GM21515 (cell line): ENCODE results near the gene TYW1.
"Not testable (repeated sequence)": the region's sequence is repeated elsewhere in the genome, so short reads cannot be mapped to it uniquely, and the experiment has no call there.

Experiments
- ATAC-seq: cut with Tn5 transposase; IDR thresholded peaks from one replicate; pipeline ENCODE4 v1.9.1; 2021; ENCODE audit not compliant: unreplicated experiment

The TYW1 gene

GRCh38 chr7:67189160-67189559 lies 192.5 kb downstream of the TYW1 start:
- ATAC-seq, result not testable (repeated sequence)

- ATAC-seq, result not testable (repeated sequence)
These were observed 193.3 kb downstream of the TYW1 start for GRCh38 chr7:67189801-67190465.

DNA sequence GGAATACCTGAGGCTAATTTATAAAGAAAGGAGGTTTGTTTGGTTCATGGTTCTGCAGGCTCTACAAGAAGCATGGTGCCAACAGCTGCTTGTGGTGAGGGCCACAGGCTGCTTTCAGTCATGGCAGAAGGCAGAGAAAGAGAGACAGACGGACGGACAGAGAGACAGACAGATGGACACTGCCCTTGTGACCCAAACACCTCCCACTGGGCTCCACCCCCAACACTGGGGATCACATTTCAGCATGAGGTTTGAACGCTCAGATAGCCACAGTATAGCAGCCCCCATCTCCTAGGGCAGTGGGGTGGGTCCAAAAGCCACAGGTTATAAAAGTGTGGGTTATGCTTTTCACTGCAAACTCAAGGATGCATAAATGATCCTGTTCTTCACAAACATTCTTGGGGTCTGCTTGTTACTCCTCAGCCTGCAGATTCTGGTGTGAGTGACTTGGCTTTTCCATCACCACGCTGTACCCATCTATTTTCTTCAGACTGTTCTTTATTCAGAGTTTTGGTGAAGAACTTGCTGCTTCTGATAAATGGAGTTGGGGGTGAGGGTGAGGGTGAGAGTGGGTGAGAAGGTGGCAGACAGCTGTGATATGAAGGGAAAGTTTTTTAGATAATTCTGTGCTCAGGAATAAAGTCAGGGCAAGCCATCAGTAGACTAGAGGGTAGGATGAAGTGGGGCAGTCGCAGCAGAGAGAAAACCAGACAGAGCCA lies 194.5 kb downstream of the TYW1 start:
- not testable (repeated sequence) for ATAC-seq

- not testable (repeated sequence) for ATAC-seq
These were observed 195.6 kb downstream of the TYW1 start for GRCh38 chr7:67192123-67192702.

DNA sequence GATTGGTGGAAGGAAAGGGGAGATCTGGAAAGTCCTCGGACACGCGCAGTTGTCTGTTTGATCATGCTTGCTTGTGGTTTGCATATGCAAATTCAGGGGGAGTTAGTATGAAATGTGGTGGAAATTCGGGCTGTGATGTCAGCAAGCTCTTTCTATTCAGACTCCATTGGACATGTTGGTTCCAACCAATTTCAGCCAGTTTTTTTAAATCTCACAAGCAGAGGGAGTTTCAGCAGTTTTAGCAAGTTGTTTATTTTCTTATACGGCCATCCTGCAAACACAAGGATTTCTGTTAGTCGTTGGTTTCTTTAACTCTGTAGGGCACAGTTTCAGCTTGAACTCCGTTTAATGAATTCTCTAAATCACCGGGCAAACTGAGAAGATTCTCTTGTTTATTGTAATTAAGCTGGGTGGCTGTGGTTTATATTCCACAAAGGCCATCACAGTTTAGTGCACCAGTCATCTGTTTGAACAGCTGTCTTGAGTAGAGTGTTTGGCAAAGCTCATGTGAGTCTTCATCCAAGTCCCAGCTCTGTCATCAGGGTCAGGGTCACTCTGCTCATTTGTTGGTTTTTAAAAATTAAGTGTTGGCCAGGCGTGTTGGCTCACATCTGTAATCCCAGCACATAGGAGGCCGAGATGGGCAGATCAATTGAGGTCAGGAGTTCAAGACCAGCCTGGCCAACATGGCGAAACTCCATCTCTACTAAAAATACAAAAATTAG lies 196.4 kb downstream of the TYW1 start:
- ATAC-seq, result not testable (repeated sequence)

DNA sequence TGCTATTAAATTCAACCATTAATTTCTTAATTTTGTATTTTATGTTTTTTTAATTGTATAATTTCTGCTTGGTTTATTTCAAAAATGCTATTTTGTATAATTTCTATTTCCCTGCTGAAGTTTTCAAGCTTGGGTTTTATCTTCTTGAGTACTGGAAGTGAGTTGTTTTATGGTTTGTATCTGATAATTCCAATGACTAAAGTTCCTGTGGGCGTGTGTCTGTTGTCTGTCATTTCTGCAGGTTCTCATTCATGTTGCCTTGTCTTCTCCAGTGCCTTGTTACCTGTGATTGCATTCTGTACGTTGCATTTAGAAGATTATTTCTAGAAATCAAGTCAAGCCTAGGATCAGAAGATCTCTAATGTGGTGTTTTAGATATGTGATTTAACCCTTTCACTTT lies 199.5 kb downstream of the TYW1 start:
- not testable (repeated sequence) for ATAC-seq

- not testable (repeated sequence) for ATAC-seq
These were observed 202.4 kb downstream of the TYW1 start for GRCh38 chr7:67198865-67199526.

- ATAC-seq, result not testable (repeated sequence)
These were observed 209.1 kb downstream of the TYW1 start for GRCh38 chr7:67205772-67206171.

DNA sequence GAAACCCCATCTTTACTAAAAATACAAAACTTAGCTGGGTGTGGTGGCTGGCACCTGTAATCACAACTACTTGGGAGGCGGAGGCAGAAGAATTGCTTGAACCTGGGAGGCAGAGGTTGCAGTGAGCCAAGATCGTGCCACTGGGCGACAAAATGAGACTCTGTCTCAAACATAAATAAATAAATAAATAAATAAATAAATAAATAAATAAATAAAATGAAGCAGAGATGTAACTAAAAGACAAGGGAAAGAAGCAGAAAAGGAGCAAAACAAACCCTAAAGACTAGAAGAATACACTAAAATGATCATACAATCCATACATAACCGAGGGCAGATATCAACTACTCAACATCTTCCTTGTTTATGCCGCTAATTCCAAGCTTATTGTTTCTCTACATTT lies 209.8 kb downstream of the TYW1 start:
- ATAC-seq, result no peak

DNA sequence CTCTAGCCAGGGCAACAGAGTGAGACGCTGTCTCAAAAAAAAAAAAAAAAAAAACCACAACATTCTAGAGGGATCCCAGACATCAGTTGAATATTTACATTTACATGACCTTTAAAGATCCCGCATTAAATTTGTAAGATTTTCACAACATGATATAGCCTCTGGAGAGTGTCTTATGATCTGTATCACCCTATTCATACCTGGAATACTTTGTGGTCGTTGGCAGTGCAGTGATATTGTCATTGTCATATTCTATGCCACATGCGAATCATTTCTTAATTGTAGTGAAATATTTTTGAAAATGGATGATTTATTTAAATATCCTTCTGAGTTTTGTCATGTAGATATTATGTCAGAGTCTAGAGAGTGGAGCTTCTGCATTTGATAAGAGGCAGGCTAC lies 212.0 kb downstream of the TYW1 start:
- ATAC-seq, result not testable (repeated sequence)

GRCh38 chr7:67209256-67209655 lies 212.6 kb downstream of the TYW1 start:
- no peak for ATAC-seq

DNA sequence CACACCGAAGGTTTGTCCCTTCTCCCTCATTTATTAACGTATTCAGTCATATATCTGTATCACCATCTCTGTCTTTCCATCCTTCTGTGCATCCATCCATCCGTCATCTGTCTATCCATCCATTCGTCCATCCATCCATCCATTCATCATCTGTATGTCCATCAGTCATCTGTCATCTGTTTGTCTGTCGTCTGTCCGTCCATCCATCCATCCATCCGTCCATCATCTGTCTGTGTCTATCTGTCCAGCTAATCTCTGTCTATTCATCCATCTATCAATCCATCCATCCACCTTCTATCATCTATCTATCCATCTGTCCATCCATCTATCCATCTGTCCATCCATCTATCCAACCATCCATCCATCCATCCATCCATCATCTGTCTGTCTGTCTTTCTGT lies 213.9 kb downstream of the TYW1 start:
- no peak for ATAC-seq

DNA sequence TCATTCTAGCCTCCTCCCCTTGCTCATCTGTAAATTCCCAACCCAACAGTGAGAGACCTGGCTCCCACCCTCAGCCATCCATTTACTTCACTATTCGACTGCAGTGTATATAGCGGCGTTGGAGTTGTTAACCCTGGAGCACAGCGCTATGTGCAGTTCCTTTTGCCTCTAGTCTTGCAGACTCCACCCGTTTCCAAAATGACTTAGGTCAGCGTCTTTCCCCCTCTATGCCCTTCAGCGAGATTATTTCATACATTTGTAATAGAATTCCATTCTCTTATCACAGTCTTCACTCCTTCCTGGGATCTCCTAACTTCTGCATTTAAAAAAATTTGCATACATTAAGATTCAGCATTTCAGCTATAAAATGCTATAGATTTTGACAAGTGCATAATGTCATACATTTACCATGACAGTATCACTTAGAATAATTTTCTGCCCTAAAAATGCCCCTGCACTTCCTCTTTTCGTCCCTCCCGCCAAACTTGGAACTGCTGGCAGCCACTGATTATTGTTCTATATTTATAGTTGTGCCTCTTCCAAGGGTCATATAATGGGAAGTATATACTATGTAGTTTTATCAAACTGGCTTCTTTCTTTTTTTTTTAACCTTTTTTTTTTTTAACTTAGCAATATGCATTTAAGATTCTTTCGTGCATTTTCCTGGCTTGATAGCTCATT lies 215.2 kb downstream of the TYW1 start:
- not testable (repeated sequence) for ATAC-seq

DNA sequence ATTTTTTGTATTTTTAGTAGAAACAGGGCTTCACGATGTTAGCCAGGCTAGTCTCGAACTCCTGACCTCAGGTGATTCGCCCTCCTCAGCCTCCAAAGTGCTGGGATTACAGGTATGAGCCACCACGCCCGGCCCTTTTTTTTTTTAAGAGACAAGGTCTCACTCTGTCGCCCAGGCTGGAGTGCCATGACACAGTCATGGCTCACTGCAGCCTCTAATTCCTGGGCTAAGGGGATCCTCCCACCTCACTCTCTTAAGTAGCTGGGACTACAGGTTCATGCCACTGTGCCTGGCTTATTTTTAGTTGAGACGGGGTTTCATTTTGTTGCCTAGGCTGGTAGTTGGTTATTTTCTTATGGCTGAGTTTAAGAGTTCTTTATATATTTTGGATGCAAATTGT lies 216.4 kb downstream of the TYW1 start:
- not testable (repeated sequence) for ATAC-seq

- not testable (repeated sequence) for ATAC-seq
These were observed 226.9 kb downstream of the TYW1 start for GRCh38 chr7:67223551-67223950.

GRCh38 chr7:67226340-67226907 lies 229.8 kb downstream of the TYW1 start:
- ATAC-seq, result not testable (repeated sequence)

GRCh38 chr7:67226967-67227366 lies 230.3 kb downstream of the TYW1 start:
- ATAC-seq, result not testable (repeated sequence)

DNA sequence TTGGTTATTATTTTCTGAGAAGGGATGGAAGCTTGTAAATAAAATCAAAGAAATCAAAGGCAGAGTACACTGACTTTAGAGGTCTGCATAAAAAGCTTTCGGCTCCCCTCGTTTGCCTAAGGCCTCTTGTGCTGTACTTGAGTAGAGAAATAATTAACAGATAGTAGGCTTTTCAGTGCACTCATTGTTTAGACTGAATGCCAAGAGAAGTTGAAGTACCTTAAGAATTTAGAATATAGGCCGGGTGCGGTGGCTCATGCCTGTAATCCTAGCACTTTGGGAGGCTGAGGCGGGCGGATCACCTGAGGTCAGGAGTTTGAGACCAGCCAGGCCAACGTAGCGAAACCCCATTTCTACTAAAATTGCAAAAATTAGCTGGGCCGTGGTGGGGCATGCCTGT lies 232.4 kb downstream of the TYW1 start:
- not testable (repeated sequence) for ATAC-seq

DNA sequence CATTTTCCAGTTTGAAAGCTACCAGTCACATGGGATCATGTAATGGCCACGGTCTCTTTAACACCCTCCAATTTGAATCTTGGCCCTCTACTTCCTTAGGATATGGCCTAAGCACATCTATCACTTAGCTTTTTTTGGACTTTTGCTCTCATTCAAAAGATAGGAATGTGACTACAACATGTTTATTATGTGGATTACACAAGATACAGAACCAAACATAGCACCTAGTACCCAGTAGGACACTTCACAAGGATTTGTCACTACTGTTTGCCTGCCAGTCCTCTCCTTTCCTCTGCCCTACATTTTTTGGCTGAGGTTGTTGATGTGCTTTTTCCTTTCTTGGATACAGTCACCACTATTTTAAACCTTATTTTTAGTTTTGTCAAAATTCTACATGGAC lies 233.4 kb downstream of the TYW1 start:
- not testable (repeated sequence) for ATAC-seq

DNA sequence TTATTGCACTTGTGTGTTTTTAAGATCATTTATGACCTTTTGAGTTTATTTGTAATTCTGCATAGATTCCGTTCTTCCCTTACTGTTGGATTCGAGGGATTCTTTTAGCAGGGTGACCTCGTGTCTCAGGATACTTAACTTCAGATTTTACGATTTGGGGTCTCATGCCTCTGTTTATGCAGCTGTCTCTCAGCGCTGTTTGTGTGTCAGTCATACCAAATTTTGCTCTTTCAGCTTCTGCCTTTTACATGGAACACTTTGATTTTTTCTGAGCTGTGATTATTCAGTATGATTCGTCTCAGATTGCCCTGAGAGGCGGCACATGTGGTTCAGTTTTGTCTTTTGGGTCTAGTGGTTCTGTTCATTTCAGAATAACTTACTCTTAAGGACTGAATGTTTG lies 236.9 kb downstream of the TYW1 start:
- ATAC-seq, result not testable (repeated sequence)
